SK-N-SH (cell line): ENCODE data around the gene ARHGAP42. TPM values are rescaled to one million over a fixed set of nuclear protein-coding genes. Genes with fewer than 3 reads are reported as not detected.

Source experiments
- CTCF ChIA-PET: fragments of 300-600, 350-600 bp; formaldehyde crosslinking; extraction: SDS; loops from one replicate; lab custom pipeline; 2021; lab: Yijun Ruan, JAX
- POLR2A ChIA-PET: fragments of 350-600 bp; sonication (Branson Sonifier 250); formaldehyde crosslinking; extraction: SDS; loops from one replicate; lab custom pipeline; 2020; ENCODE audit warnings: antibody characterized with exemption, inconsistent platforms; lab: Yijun Ruan, JAX
- DNase-seq: peaks from one replicate; pipeline ENCODE4 v3.0.0; 2012
- H2AFZ ChIP-seq: fragments of 200-600 bp; sonication (generic); 2 replicates; pipeline ENCODE4 v1.8.1; 2016; ENCODE audit warnings: antibody characterized with exemption, mild to moderate bottlenecking, low read depth
- H3F3A ChIP-seq: fragments of 200-600 bp; sonication (generic); replicated peaks from 2 replicates; pipeline ENCODE3; 2016; ENCODE audit warnings: antibody characterized with exemption, mild to moderate bottlenecking; ENCODE audit not compliant: insufficient read depth
- H3K27ac ChIP-seq, 2 experiments: fragments of 200-500 bp in 1 of 2; fragments of 200-600 bp in 1 of 2; sonication (Bioruptor generic) in 1 of 2; sonication (generic), shearing (Covaris generic) in 1 of 2; 2 replicates each; pipeline versions ENCODE4 v1.5.1 to v1.6.1; 2014 to 2016; ENCODE audit warnings: low read depth in 2 of 2, inconsistent platforms in 1 of 2, low read length in 1 of 2, mild to moderate bottlenecking in 1 of 2, mixed read lengths in 1 of 2
- H3K27me3 ChIP-seq: fragments of 200-600 bp; sonication (generic), shearing (Covaris generic); 2 replicates; pipeline ENCODE4 v1.6.1; 2016; ENCODE audit warnings: mixed run types; ENCODE audit not compliant: insufficient read depth
- H3K36me3 ChIP-seq, 2 experiments: fragments of 200-500 bp in 1 of 2; fragments of 200-600 bp in 1 of 2; sonication (Bioruptor generic) in 1 of 2; sonication (generic) in 1 of 2; replicated peaks in 1 of 2; 2 replicates each; pipeline versions ENCODE3 to v1.5.1; 2014 to 2016; ENCODE audit warnings: low read length in 1 of 2, mild to moderate bottlenecking in 1 of 2; ENCODE audit not compliant: insufficient read depth in 2 of 2, control insufficient read depth in 1 of 2
- H3K4me1 ChIP-seq, 2 experiments: fragments of 200-500 bp in 1 of 2; fragments of 200-600 bp in 1 of 2; sonication (Bioruptor generic) in 1 of 2; sonication (generic), shearing (Covaris generic) in 1 of 2; 2 replicates each; pipeline versions ENCODE4 v1.5.1 to v1.6.1; 2014 to 2016; ENCODE audit warnings: low read depth in 1 of 2, low read length in 1 of 2, mixed run types in 1 of 2; ENCODE audit not compliant: insufficient read depth in 2 of 2, control insufficient read depth in 1 of 2
- H3K4me2 ChIP-seq: fragments of 200-600 bp; sonication (generic), shearing (Covaris generic); 2 replicates; pipeline ENCODE4 v1.6.1; 2017; ENCODE audit warnings: mixed run types
- H3K4me3 ChIP-seq, 2 experiments: fragments of 200-500 bp in 1 of 2; fragments of 200-600 bp in 1 of 2; sonication (Bioruptor generic) in 1 of 2; sonication (generic), shearing (Covaris generic) in 1 of 2; 2 replicates each; pipeline versions ENCODE4 v1.5.1 to v1.8.1; 2014 to 2016; ENCODE audit warnings: low read depth in 2 of 2, inconsistent platforms in 1 of 2, low read length in 1 of 2, mild to moderate bottlenecking in 1 of 2, mixed read lengths in 1 of 2, moderate library complexity in 1 of 2
- H3K79me2 ChIP-seq: fragments of 200-600 bp; sonication (generic); 2 replicates; pipeline ENCODE4 v1.8.1; 2017; ENCODE audit warnings: mild to moderate bottlenecking; ENCODE audit not compliant: insufficient read depth
- H3K9ac ChIP-seq: fragments of 200-600 bp; sonication (generic); 2 replicates; pipeline ENCODE4 v1.6.1; 2017; ENCODE audit warnings: mixed run types
- H3K9me2 ChIP-seq: fragments of 200-600 bp; sonication (generic); 2 replicates; pipeline ENCODE4 v1.6.1; 2017; ENCODE audit warnings: mixed run types
- H3K9me3 ChIP-seq: fragments of 200-600 bp; sonication (generic); 2 replicates; pipeline ENCODE4 v1.6.1; 2017; ENCODE audit warnings: mixed run types, mild to moderate bottlenecking, moderate library complexity
- H4K20me1 ChIP-seq: fragments of 200-600 bp; sonication (generic); 2 replicates; pipeline ENCODE4 v1.6.1; 2017; ENCODE audit warnings: mild to moderate bottlenecking, mixed run types; ENCODE audit not compliant: insufficient read depth
- CHD2 ChIP-seq: fragments of 150-350 bp; IDR thresholded peaks from 2 replicates; pipeline ENCODE4 v1.6.1; 2018; ENCODE audit warnings: low read length; ENCODE audit not compliant: partially characterized antibody
- CTCF ChIP-seq: fragments of 200-600 bp; sonication (generic); IDR thresholded peaks from 2 replicates; pipeline ENCODE4 v1.6.1; 2017; ENCODE audit warnings: antibody characterized with exemption, mild to moderate bottlenecking, moderate library complexity
- EZH2phosphoT487 ChIP-seq: fragments of 200-600 bp; sonication (generic); IDR thresholded peaks from 2 replicates; pipeline ENCODE4 v1.6.1; 2017; ENCODE audit warnings: low read depth, mixed run types, mild to moderate bottlenecking, antibody characterized with exemption, moderate library complexity, borderline replicate concordance
- FOSL2 ChIP-seq: IDR thresholded peaks from 2 replicates; pipeline ENCODE4 v1.4.0; 2012; ENCODE audit warnings: low read depth, mild to moderate bottlenecking, moderate library complexity, borderline replicate concordance
- JUND ChIP-seq: IDR thresholded peaks from 2 replicates; pipeline ENCODE4 v1.4.0; 2012
- MEF2A ChIP-seq: IDR thresholded peaks from 2 replicates; pipeline ENCODE4 v1.4.0; 2012; ENCODE audit warnings: low read depth, borderline replicate concordance
- NFIC ChIP-seq: IDR thresholded peaks from 2 replicates; pipeline ENCODE4 v1.4.0; 2012; ENCODE audit warnings: borderline replicate concordance
- NRF1 ChIP-seq: IDR thresholded peaks from 2 replicates; pipeline ENCODE4 v1.6.1; 2012; ENCODE audit warnings: low read depth, mild to moderate bottlenecking, low read length
- PBX3 ChIP-seq: IDR thresholded peaks from 2 replicates; pipeline ENCODE4; 2012
- RAD21 ChIP-seq: IDR thresholded peaks from 2 replicates; pipeline ENCODE4 v1.6.1; 2012; ENCODE audit warnings: mild to moderate bottlenecking, low read length
- RCOR1 ChIP-seq: fragments of 150-350 bp; IDR thresholded peaks from 2 replicates; pipeline ENCODE4 v1.6.1; 2017; ENCODE audit warnings: antibody characterized with exemption, low read length
- SIN3A ChIP-seq: IDR thresholded peaks from 2 replicates; pipeline ENCODE4 v1.6.1; 2012; ENCODE audit warnings: low read depth, mild to moderate bottlenecking, low read length, moderate library complexity, borderline replicate concordance
- TCF12 ChIP-seq: IDR thresholded peaks from 2 replicates; pipeline ENCODE4 v1.4.0; 2012
- USF1 ChIP-seq: IDR thresholded peaks from 2 replicates; pipeline ENCODE4 v1.4.0; 2012; ENCODE audit warnings: low read depth, borderline replicate concordance
- WGBS: methylation state at CpG from one replicate; pipeline ENCODE4 v1.1.6; 2017; ENCODE audit warnings: low lambda C conversion rate; 5-methylcytosine and 5-hydroxymethylcytosine counted together
- polyA plus RNA-seq, 3 experiments: library from polyadenylated mRNA; depleted of rRNA; stranded (reverse); fragments of >200 nt; gene quantifications; 2 replicates each; pipeline ENCODE4 v1.2.3, GENCODE V29; 2012

The ARHGAP42 gene
- polyA plus RNA-seq, 1 of the 3 experiments (the other 2 are of a cell fraction) = 0.02 TPM

GRCh38 chr11:100647861-100648260 is 39.2 kb upstream of the ARHGAP42 start:
- CTCF ChIA-PET = no interaction called here
- H3K9me3 ChIP-seq = no peaks in the 10 kb centered on the region
- WGBS = 0% methylated on average over 3 of the region's 4 CpGs
- H3K27ac ChIP-seq = no peak overlapping the region
- H3K36me3 ChIP-seq = no peaks in the 10 kb centered on the region
- H3K4me3 ChIP-seq = no peak overlapping the region
- TF ChIP-seq RCOR1 (no peak), SIN3A (no peak), MEF2A (no peak), EZH2phosphoT487 (no peak), NRF1 (no peak), USF1 (no peak), JUND (no peak), RAD21 (no peak), CTCF (no peak)
- TF ChIP-seq, all 33 proteins: peak for 0
- DNase-seq = no peak
- Histone ChIP-seq H3K9ac (no peak overlapping the region), H2AFZ (no peak overlapping the region), H4K20me1 (no peaks in the 10 kb centered on the region), H3K79me2 (no peaks in the 10 kb centered on the region), H3K4me2 (no peak overlapping the region), H3K27me3 (no peaks in the 10 kb centered on the region), H3K9me2 (no peaks in the 10 kb centered on the region), H3F3A (no peaks in the 10 kb centered on the region), H3K4me1 (no peaks in the 10 kb centered on the region)
- POLR2A ChIA-PET = no interaction called here

GRCh38 chr11:100663583-100663982 is 23.5 kb upstream of the ARHGAP42 start:
- no peak overlapping the region for H2AFZ ChIP-seq
- no peaks in the 10 kb centered on the region for H3K27me3 ChIP-seq
- no peaks in the 10 kb centered on the region for H3F3A ChIP-seq
- CTCF ChIA-PET = no interaction called here
- no peaks in the 10 kb centered on the region for H3K79me2 ChIP-seq
- no peaks in the 10 kb centered on the region for H3K9me2 ChIP-seq
- H4K20me1 ChIP-seq = no peaks in the 10 kb centered on the region
- no peak overlapping the region for H3K27ac ChIP-seq
- no peaks in the 10 kb centered on the region for H3K36me3 ChIP-seq
- H3K9ac ChIP-seq = no peak overlapping the region
- no peaks in the 10 kb centered on the region for H3K4me1 ChIP-seq
- no peak for DNase-seq
- WGBS = 13% methylated on average over 1 of the region's 1 CpG
- no peak overlapping the region for H3K4me2 ChIP-seq
- no peak overlapping the region for H3K4me3 ChIP-seq
- no peaks in the 10 kb centered on the region for H3K9me3 ChIP-seq
- POLR2A ChIA-PET = no interaction called here
- TF ChIP-seq RCOR1 (no peak), NRF1 (no peak), RAD21 (no peak), NFIC (no peak), FOSL2 (no peak), PBX3 (no peak), SIN3A (no peak), CHD2 (no peak), TCF12 (no peak)
